Activated CD4-positive, CD25-positive, alpha-beta regulatory T cell treated with anti-CD3 and anti-CD28 coated beads, Interleukin-2, amount 50 U/mL, for 16 hours (primary cell): Measurements from ENCODE around the gene APLN.

Source experiments
- DNase-seq: peaks from one replicate; pipeline ENCODE4 v3.0.0-alpha.2; 2020; ENCODE audit warnings: low read depth, low spot score

APLN gene

GRCh38 chrX:129641469-129641868, 13.3 kb downstream of the APLN start:
- no peak for DNase-seq

DNA sequence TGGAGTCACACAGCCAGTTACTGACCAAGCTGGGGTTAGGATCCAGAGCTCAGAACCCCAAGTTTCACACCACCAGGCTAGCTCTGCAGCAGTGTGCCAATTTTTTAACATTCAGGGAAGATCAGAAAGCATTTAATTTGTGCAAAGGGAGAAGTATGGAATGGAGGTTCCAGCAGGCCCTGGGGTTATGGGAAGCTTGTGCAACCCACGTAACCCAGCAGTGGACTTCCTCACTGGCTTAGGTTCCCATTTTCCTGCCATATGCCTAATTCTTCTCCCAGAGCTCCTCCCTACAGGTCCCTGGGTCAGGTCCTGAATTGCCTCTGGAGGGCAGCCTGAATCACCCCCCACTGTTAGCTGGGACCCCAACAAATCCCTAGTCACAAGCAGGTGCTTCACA, 14.0 kb downstream of the APLN start:
- no peak for DNase-seq

- no peak for DNase-seq
These were observed 15.8 kb downstream of the APLN start for GRCh38 chrX:129638917-129639316.

GRCh38 chrX:129637217-129638109, 17.3 kb downstream of the APLN start:
- DNase-seq: peak; percentile 53

- no peak for DNase-seq
These were observed 18.5 kb downstream of the APLN start for GRCh38 chrX:129636175-129636681.

GRCh38 chrX:129634541-129634940, 20.2 kb downstream of the APLN start:
- no peak for DNase-seq

DNA sequence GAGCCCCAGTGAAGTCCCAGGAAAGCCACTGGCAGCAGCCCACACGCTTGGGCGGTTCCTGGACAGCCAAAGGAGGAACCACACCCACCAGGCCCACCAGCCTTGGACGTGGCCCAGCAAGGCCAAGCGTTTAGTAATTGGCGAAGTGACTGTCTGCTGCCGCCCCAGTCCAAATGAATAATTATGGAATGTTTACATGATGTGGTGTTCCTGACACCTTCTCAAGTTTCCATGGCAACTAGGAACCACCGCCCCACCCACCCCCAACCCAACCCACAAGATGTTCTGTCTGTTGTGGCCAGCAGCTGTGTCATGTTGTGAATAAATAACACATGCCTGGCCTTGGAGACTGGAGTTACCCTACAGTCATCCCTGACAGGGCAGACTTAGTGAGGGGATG, 22.3 kb downstream of the APLN start:
- no peak for DNase-seq

DNA sequence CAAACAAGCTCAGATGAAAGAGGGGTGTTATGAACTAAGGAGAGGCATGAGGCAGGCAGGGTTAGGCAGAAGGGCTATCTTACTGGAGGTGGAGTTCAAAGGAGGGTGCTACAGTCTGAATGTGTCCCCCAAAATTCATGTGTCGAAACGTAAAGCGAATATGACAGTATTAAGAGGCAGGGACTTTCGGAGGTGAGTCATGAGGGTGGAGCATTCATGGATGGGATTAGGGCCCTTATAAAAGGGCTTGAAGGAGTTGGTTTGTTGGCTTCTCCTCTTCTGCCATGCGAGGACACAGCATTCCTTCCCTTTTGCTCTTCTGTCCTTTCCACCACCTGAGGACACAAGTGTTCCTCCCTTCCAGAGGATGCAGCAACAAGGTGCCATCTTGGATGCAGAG, 22.9 kb downstream of the APLN start:
- no peak for DNase-seq

DNA sequence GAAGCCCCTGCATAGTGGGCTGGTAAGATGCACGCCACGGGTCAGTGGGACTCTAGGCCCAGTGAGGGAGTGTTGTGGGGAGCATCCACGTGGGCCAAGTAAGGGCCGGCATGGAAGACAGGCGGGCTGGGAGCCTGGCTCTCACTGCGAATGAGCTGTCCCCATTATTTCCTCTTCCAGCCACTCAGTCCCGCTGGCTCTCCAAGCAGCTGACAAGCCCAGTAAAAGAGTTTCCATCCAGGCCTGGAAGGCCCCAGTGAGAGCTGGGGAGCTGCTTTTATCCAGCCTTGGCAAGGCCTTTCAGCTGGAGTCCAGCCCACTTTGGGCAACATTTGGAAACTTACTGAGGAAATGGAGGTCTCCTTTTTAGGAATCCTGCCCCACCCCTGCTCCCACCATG, 24.9 kb downstream of the APLN start:
- no peak for DNase-seq

- DNase-seq: no peak
These were observed 28.7 kb downstream of the APLN start for GRCh38 chrX:129626026-129626425.

DNA sequence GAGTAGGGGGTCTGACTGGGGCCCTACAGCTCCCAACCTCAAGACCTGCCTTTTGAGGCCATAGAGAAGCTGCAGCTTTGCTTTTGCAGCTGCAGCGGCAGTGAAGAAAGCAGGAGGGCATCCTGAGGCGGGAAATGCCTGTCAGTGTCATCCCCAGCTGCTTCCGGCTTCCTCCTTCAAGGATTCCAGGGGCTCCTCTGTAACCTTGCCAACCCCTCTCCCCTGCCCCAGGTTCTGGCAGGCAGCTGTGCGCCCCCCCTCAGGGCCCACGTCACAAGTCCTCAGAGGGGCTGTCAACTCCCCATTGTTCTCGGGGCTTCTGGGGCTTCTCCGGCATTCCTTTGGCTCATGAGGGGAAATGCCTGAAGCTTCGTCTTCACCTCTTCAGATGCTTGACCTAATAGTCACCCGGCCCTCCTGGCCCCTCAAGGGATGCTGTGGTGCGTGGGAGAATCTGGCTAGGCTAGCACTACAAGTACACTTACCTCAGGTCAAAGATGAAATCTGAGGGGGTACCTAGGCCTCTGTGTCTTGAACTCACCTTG, 31.9 kb downstream of the APLN start:
- DNase-seq: no peak

DNA sequence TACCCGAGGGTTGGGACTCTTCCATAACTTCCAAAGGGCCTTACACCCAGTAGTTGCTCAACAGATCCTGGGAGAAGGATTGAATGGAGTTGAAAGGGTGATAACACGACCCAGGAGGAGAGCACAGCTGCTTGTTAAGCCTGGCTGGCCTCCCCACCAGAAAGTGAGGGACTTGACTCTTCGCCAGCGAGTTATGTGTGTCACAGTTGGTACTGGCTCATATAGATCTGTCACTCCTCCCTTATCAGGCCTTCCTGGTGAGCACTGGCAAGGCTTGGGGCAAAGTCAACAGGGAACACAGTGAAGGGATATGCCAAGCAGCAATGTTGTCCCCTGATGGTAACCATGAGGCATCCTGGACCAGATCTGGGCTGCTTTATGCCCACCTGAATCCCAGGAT, 35.8 kb downstream of the APLN start:
- DNase-seq: no peak

- DNase-seq: no peak
These were observed 37.3 kb downstream of the APLN start for GRCh38 chrX:129617420-129617819.

- DNase-seq: no peak
These were observed 40.1 kb downstream of the APLN start for GRCh38 chrX:129614481-129615255.

DNA sequence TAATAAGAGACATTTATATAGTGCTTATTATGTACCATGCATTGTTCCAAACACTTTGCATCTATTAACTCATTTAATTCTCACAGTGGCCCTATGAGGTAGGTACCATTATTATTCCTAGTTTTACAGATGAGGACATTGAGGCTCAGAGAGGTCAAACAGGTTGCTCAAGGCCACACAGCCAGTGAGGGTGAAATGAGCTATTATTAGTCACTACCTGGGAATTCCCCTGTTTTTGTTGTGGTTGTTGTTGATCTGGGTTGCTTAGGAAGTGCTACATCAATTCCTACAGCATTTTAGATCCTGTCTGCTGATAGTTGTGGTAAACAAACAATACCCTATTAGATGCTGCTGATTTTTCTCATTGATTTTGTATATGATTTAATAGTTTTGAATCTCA, 41.2 kb downstream of the APLN start:
- no peak for DNase-seq

GRCh38 chrX:129612396-129612795, 42.4 kb downstream of the APLN start:
- no peak for DNase-seq

- no peak for DNase-seq
These were observed 45.4 kb downstream of the APLN start for GRCh38 chrX:129609395-129609794.

GRCh38 chrX:129608496-129608895, 46.3 kb downstream of the APLN start:
- DNase-seq: no peak

DNA sequence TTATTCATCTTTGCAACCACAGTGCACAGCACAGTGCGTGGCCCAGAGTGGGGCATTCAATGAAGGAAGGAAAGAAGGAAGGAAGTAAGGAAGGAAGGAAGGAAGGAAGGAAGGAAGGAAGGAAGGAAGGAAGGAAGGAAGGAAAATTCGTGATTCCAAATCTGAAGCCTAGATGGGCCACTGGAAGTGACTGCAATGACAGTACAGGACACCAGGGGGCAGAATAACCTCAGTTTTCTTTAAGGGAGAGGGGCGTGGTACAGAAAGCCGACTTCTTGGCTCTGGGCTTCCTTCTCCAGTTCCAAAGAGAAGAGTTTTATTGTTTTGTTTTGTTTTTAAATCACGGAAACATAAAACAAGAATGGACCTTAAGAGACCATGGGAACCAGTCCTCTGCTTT, 47.8 kb downstream of the APLN start:
- peak; percentile 28 for DNase-seq

DNA sequence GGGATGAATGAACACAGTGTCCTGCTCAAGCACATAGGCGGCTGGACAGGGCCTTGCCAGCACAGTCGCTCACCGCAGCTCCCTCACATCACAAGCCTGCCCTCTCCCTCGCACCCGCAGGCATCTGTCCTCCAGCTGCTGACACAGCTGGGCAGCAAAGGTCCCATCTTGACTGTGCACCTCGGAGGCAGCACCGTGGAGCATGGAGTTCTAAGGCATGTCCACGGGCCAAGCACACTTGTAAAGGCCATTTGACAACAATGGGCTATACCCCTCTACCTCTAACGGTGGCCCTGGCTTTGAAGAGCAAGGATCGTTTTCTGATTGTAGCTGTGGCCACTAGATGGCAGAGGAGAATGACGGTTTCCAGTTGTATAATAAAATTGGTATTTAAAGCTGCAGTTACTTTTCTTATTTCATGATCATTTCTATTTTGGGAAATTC, 53.8 kb downstream of the APLN start:
- no peak for DNase-seq

- DNase-seq: no peak
These were observed 54.8 kb downstream of the APLN start for GRCh38 chrX:129599996-129600395.

DNA sequence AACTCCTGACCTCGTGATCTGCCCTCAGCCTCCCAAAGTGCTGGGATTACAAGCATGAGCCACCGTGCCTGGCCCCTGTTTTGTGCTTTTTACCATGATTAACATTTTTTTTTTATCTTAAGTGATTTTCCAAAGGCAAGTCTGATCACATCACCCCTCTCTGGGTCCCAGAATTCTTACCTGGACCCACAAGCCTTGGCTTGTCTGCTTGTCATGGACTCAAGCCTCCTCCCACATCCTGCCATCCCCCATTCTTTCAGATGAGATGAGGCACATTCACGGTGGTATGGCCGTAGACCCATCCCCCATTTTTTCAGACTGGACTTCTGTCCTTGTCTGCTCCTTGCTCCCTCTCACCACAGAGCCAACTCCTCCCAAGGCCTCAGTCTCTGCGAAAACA, 55.3 kb downstream of the APLN start:
- no peak for DNase-seq
